IMR-90 (cell line): ENCODE results near the gene GBA2.

ENCODE experiments used
- CTCF ChIP-seq: conservative IDR thresholded peaks from 2 replicates; pipeline ENCODE4 v1.5.1; 2012; ENCODE audit warnings: mild to moderate bottlenecking, low read depth, low read length, improper control_type of control experiment
- FOS ChIP-seq: fragments of 150-350 bp; IDR thresholded peaks from 2 replicates; pipeline ENCODE4 v1.6.1; 2016; ENCODE audit warnings: low read depth, low read length
- MAFK ChIP-seq: IDR thresholded peaks from 2 replicates; pipeline ENCODE4 v1.6.1; 2012; ENCODE audit warnings: low read depth, low read length, improper control_type of control experiment
- MAZ ChIP-seq: IDR thresholded peaks from 2 replicates; pipeline ENCODE4 v1.6.1; 2012; ENCODE audit warnings: low read depth, mild to moderate bottlenecking, low read length, improper control_type of control experiment, moderate library complexity, borderline replicate concordance
- MXI1 ChIP-seq: IDR thresholded peaks from 2 replicates; pipeline ENCODE4 v1.6.1; 2012; ENCODE audit warnings: low read depth, mild to moderate bottlenecking, low read length, moderate library complexity, borderline replicate concordance
- POLR2A ChIP-seq: IDR thresholded peaks from 2 replicates; pipeline ENCODE4 v1.6.1; 2012; ENCODE audit warnings: mild to moderate bottlenecking, low read depth, low read length
- SMC3 ChIP-seq: fragments of 150-350 bp; IDR thresholded peaks from 2 replicates; pipeline ENCODE4 v1.6.1; 2016; ENCODE audit warnings: low read depth, mild to moderate bottlenecking, antibody characterized with exemption, low read length, moderate library complexity

- TF ChIP-seq CTCF (no peak), FOS (no peak), MAFK (no peak), POLR2A (no peak), MAZ (no peak), SMC3 (no peak), MXI1 (no peak)
Measured at GRCh38 chr9:35795695-35796094, 46.7 kb upstream of the GBA2 start.
